ENCODE results near the gene SWSAP1. TPM values are rescaled to one million over a fixed set of nuclear protein-coding genes. Genes with fewer than 3 reads are reported as not detected.
"Not testable (repeated sequence)": the region's sequence is repeated elsewhere in the genome, so short reads cannot be mapped to it uniquely, and the experiment has no call there.

Gene SWSAP1
- total RNA-seq, 1 donor from 2014 or later, result 3.5 TPM

DNA sequence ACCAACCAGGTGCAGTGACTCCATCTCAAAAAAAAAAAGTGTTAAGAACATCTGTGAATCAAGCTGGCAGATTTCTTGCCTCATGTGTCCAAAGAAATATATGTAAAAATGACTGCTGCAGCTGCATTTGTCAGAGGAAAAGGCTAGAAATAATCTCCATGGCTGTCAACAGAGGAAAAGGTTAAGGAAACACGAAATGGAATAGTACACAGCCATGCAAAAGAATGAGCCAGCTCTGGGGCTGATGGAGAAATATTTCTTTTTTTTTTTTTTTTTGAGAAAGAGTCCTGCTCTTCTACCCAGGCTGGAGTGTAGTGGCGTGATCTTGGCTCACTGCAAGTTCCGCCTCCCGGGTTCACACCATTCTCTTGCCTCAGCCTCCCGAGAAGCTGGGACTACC, 41.6 kb upstream of the SWSAP1 start:
- Mint-ChIP-seq H3K27me3 (ENCODE audit: low read depth) (no peaks in the 10 kb centered on the region), H3K4me1 (peaks cover 6% of the 10 kb centered on the region), H3K4me3 (no peak overlapping the region), H3K36me3 (ENCODE audit: low read depth) (peaks cover 9% of the 10 kb centered on the region), H3K9me3 (no peaks in the 10 kb centered on the region), H3K27ac (ENCODE audit: unreplicated experiment) (no peak overlapping the region)
- no peak for DNase-seq (ENCODE audit: low read depth, low spot score)
- TF ChIP-seq, protein P1, sequence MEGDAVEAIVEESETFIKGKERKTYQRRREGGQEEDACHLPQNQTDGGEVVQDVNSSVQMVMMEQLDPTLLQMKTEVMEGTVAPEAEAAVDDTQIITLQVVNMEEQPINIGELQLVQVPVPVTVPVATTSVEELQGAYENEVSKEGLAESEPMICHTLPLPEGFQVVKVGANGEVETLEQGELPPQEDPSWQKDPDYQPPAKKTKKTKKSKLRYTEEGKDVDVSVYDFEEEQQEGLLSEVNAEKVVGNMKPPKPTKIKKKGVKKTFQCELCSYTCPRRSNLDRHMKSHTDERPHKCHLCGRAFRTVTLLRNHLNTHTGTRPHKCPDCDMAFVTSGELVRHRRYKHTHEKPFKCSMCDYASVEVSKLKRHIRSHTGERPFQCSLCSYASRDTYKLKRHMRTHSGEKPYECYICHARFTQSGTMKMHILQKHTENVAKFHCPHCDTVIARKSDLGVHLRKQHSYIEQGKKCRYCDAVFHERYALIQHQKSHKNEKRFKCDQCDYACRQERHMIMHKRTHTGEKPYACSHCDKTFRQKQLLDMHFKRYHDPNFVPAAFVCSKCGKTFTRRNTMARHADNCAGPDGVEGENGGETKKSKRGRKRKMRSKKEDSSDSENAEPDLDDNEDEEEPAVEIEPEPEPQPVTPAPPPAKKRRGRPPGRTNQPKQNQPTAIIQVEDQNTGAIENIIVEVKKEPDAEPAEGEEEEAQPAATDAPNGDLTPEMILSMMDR (conservative IDR thresholded peaks at IDR 0.05), result no peak

DNA sequence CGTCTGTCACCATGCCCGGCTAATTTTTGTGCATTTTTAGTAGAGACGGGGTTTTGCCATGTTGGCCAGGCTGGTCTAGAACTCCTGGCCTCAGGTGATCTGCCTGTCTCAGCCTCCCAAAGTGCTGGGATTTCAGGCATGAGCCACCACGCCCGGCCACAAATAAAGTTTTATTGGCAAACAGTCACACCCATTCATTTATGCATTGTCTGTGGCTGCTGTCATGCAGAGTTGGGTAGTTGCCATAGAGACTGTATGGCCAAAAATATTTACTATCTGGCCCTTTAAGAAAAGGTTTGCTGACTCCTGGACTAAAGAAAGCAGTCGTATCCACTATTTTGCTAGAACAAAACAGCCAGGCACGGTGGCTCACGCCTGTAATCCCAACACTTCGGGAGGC, 40.6 kb upstream of the SWSAP1 start:
- not testable (repeated sequence) for H3K27ac Mint-ChIP-seq (ENCODE audit: unreplicated experiment); H3K36me3 Mint-ChIP-seq (ENCODE audit: low read depth); H3K27me3 Mint-ChIP-seq (ENCODE audit: low read depth); H3K9me3 Mint-ChIP-seq; H3K4me3 Mint-ChIP-seq; DNase-seq (ENCODE audit: low read depth, low spot score)
- peaks cover 10% of the 10 kb centered on the region for H3K4me1 Mint-ChIP-seq

DNA sequence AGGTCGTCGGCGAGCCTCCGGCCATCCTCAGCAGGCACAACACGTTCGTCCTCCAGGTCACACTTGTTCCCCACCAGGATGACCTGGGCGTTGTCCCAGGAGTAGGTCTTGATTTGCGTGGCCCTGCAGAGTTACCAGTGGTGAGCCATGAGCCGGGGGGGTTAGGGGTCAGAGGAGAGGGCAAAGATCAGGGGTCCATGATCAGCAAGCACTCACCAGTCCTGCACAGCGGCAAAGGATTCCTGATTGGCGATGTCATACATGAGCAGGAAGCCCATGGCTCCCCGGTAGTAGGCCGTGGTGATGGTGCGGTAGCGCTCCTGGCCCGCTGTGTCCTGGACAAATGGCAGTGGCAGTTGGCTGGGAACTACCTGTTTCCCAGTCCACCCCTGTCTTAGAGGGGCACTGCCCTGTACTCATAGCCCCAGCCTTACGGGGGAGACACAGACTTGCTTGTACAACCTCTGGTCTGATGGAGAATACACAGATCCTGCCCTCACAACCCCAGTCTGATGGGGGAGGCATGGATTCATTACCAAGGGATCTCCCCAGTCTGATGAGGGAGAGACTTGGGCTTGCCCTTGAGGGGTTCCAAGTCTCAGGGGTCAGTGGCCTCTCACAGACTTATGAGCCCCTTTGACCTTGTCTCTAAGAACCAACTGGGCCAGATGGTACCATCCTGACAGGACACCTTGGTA, 38.9 kb upstream of the SWSAP1 start:
- peaks cover 9% of the 10 kb centered on the region for H3K36me3 Mint-ChIP-seq (ENCODE audit: low read depth)
- H3K4me3 Mint-ChIP-seq, result no peak overlapping the region
- no peak overlapping the region for H3K27ac Mint-ChIP-seq (ENCODE audit: unreplicated experiment)
- no peaks in the 10 kb centered on the region for H3K27me3 Mint-ChIP-seq (ENCODE audit: low read depth)
- H3K9me3 Mint-ChIP-seq, result no peaks in the 10 kb centered on the region
- peaks cover 9% of the 10 kb centered on the region for H3K4me1 Mint-ChIP-seq
- no peak for DNase-seq (ENCODE audit: low read depth, low spot score)
- TF ChIP-seq, protein P1 (conservative IDR thresholded peaks at IDR 0.05), result no peak

DNA sequence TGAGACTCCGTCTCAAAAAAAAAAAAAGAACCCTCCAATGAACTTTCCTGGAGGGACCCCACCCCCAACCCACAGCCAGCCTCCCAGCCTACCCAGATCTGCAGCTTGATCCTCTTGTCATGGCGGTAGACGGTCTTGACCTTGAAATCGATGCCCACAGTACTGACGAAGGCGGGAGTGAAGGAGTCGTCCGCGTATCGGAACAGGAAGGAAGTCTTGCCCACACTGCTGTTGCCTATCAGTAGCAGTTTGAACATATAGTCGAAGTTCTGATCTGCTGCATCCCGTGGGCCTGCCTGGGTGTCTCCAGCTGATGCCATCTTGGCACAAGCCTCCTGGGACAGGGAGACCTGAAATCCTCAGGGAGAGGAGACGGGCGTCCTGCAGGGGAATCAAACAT, 37.4 kb upstream of the SWSAP1 start:
- H3K27me3 Mint-ChIP-seq (ENCODE audit: low read depth), result no peaks in the 10 kb centered on the region
- peaks cover 9% of the 10 kb centered on the region for H3K36me3 Mint-ChIP-seq (ENCODE audit: low read depth)
- H3K4me1 Mint-ChIP-seq, result peaks cover 9% of the 10 kb centered on the region
- DNase-seq (ENCODE audit: low read depth, low spot score), result no peak
- H3K9me3 Mint-ChIP-seq, result no peaks in the 10 kb centered on the region
- H3K4me3 Mint-ChIP-seq, result no peak overlapping the region
- H3K27ac Mint-ChIP-seq (ENCODE audit: unreplicated experiment), result no peak overlapping the region
- TF ChIP-seq, protein P1 (conservative IDR thresholded peaks at IDR 0.05), result no peak

DNA sequence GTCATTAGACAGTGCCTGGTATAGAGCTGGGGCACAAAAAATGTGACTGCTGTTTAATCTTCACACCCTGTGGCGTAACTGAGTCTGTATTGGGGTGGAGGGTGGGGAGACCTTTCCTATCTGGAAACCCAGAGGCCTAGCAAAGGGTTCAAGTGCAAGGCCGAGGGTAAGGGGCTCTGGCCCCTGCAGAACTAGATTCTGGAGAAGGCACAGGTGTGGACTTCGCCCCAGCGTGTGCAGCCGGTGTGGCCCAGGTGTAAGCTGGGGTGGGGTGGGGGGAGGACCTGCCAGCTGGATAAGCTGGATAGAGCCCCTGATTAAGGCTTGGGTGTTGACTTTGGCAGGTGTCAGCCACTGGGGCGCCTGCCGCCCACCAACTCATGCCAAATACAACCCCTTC, 36.3 kb upstream of the SWSAP1 start:
- Mint-ChIP-seq H3K27ac (ENCODE audit: unreplicated experiment) (no peak overlapping the region), H3K9me3 (no peaks in the 10 kb centered on the region), H3K27me3 (ENCODE audit: low read depth) (no peaks in the 10 kb centered on the region), H3K4me3 (no peak overlapping the region), H3K4me1 (peaks cover 9% of the 10 kb centered on the region), H3K36me3 (ENCODE audit: low read depth) (peaks cover 9% of the 10 kb centered on the region)
- TF ChIP-seq, protein P1 (conservative IDR thresholded peaks at IDR 0.05), result no peak
- no peak for DNase-seq (ENCODE audit: low read depth, low spot score)

DNA sequence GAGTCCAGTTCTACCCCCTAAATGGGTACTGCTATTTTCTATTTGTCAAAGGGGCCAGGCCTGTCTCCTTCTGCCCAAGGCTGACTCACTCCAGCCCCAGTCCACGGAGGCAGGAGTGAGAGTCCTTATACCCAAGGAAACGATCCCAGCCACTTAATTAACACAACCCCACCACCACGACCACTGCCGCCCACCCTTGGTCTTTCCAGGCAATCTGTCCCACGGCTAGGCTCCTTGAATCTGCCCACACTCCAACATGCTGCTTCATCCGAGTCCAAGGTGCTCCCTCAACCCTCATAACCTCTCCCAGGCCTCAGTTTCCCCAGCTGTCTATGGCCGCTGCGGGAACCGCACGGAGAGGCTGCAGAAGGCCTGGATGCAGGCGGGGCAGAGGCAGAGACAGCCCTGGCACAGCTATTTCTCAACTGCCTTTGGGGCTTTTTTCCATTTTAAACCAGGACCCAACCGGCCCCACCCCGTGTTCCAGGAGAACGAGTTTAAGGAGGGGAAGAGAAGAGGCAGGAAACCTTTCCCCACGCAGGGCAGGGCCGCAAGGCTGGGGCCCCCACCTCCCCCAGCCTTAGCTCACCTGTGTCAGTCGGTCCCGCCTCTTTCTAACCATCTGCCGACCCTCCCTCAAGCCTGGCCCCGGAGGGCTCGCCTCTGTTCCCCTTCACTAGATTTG, 35.8 kb upstream of the SWSAP1 start:
- no peaks in the 10 kb centered on the region for H3K27me3 Mint-ChIP-seq (ENCODE audit: low read depth)
- TF ChIP-seq, protein P1 (conservative IDR thresholded peaks at IDR 0.05), result no peak
- H3K9me3 Mint-ChIP-seq, result no peaks in the 10 kb centered on the region
- peak overlapping the region; percentile 75 for H3K4me3 Mint-ChIP-seq
- no peak for DNase-seq (ENCODE audit: low read depth, low spot score)
- H3K4me1 Mint-ChIP-seq, result peaks cover 9% of the 10 kb centered on the region
- no peak overlapping the region for H3K27ac Mint-ChIP-seq (ENCODE audit: unreplicated experiment)
- peaks cover 9% of the 10 kb centered on the region for H3K36me3 Mint-ChIP-seq (ENCODE audit: low read depth)
